SK-N-SH (cell line): ENCODE measurements around the gene FOXP1. TPM values are rescaled to one million over a fixed set of nuclear protein-coding genes. Genes with fewer than 3 reads are reported as not detected.

Experiments
- ELF1 ChIP-seq: IDR thresholded peaks from 2 replicates; pipeline ENCODE4 v1.4.0; 2012
- EP300 ChIP-seq, 2 experiments: IDR thresholded peaks; 2 replicates each; pipeline versions ENCODE4 v1.4.0 to v1.6.1; 2012; ENCODE audit warnings: borderline replicate concordance in 1 of 2, low read depth in 1 of 2, low read length in 1 of 2
- FOSL2 ChIP-seq: IDR thresholded peaks from 2 replicates; pipeline ENCODE4 v1.4.0; 2012; ENCODE audit warnings: low read depth, mild to moderate bottlenecking, moderate library complexity, borderline replicate concordance
- FOXJ3 ChIP-seq: sonication (generic); formaldehyde crosslinking; IDR thresholded peaks from 2 replicates; pipeline ENCODE4 v1.5.1; 2020; ENCODE audit warnings: mild to moderate bottlenecking, missing genetic modification reagents
- FOXM1 ChIP-seq: IDR thresholded peaks from 2 replicates; pipeline ENCODE4 v1.4.0; 2012; ENCODE audit warnings: low read depth, mild to moderate bottlenecking
- GABPA ChIP-seq: IDR thresholded peaks from 2 replicates; pipeline ENCODE4 v1.4.0; 2012; ENCODE audit warnings: low read depth, mild to moderate bottlenecking
- GATA2 ChIP-seq: sonication (generic); formaldehyde crosslinking; IDR thresholded peaks from 2 replicates; pipeline ENCODE4 v1.5.0; 2020; ENCODE audit warnings: mild to moderate bottlenecking, missing genetic modification reagents
- IRF3 ChIP-seq: fragments of 150-350 bp; IDR thresholded peaks from 2 replicates; pipeline ENCODE4 v1.6.1; 2016; ENCODE audit warnings: mild to moderate bottlenecking, low read depth, low read length
- MAX ChIP-seq: IDR thresholded peaks from 2 replicates; pipeline ENCODE4 v1.4.0; 2012; ENCODE audit warnings: low read depth
- MEF2A ChIP-seq: IDR thresholded peaks from 2 replicates; pipeline ENCODE4 v1.4.0; 2012; ENCODE audit warnings: low read depth, borderline replicate concordance
- POLR2AphosphoS5 ChIP-seq: IDR thresholded peaks from 2 replicates; pipeline ENCODE4 v1.6.1; 2012; ENCODE audit warnings: low read depth, low read length
- RAD21 ChIP-seq: IDR thresholded peaks from 2 replicates; pipeline ENCODE4 v1.6.1; 2012; ENCODE audit warnings: mild to moderate bottlenecking, low read length
- RFX5 ChIP-seq: IDR thresholded peaks from 2 replicates; pipeline ENCODE4 v1.6.1; 2012; ENCODE audit warnings: mild to moderate bottlenecking, improper control_type of control experiment, low read length
- RXRA ChIP-seq: IDR thresholded peaks from 2 replicates; pipeline ENCODE4 v1.4.0; 2012; ENCODE audit warnings: low read depth, mild to moderate bottlenecking, borderline replicate concordance
- SIN3A ChIP-seq: IDR thresholded peaks from 2 replicates; pipeline ENCODE4 v1.6.1; 2012; ENCODE audit warnings: low read depth, mild to moderate bottlenecking, low read length, moderate library complexity, borderline replicate concordance
- TAF1 ChIP-seq: IDR thresholded peaks from 2 replicates; pipeline ENCODE4 v1.6.1; 2012; ENCODE audit warnings: low read depth, mild to moderate bottlenecking, low read length, moderate library complexity, borderline replicate concordance
- TEAD4 ChIP-seq: IDR thresholded peaks from 2 replicates; pipeline ENCODE4 v1.4.0; 2012; ENCODE audit warnings: mild to moderate bottlenecking, borderline replicate concordance; ENCODE audit not compliant: insufficient read depth
- USF1 ChIP-seq: IDR thresholded peaks from 2 replicates; pipeline ENCODE4 v1.4.0; 2012; ENCODE audit warnings: low read depth, borderline replicate concordance
- ZBTB33 ChIP-seq: IDR thresholded peaks from 2 replicates; pipeline ENCODE4 v1.4.0; 2012; ENCODE audit warnings: low read depth, borderline replicate concordance
- polyA plus RNA-seq, 3 experiments: library from polyadenylated mRNA; depleted of rRNA; stranded (reverse); fragments of >200 nt; gene quantifications; 2 replicates each; pipeline ENCODE4 v1.2.3, GENCODE V29; 2012
- TF ChIP-seq, protein P1 (sequence below): fragments of 150-350 bp; IDR thresholded peaks from 2 replicates; pipeline ENCODE4 v1.6.1; 2017; ENCODE audit warnings: antibody characterized with exemption, low read length, low read depth, borderline replicate concordance
- TF ChIP-seq, protein P2 (sequence below): fragments of 200-600 bp; sonication (generic); IDR thresholded peaks from 2 replicates; pipeline ENCODE4 v1.6.1; 2017; ENCODE audit warnings: antibody characterized with exemption, mild to moderate bottlenecking, moderate library complexity

FOXP1 gene
- polyA plus RNA-seq, 1 of the 3 experiments (the other 2 are of a cell fraction) = 8.8 TPM

DNA sequence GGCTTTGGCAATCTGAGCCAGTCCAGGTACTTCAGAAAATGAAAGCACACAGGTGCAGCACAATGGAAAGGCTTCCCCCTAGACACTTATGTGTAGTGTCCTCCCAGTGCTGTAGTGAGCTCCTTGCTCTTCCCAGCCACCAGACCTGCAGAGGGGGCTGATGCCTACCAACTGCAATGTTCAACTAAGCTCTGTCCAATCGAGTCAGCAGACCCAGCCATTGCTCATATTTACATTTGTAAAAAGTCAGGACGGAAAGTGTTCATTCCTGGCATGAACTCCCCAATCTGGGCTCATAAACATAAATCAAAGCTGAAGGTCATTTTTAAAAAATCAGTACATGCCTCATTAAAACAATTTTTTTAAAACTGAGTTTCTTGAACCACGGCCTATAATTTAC, 73.0 kb downstream of the FOXP1 start (continued):
- TF ChIP-seq, protein P1, sequence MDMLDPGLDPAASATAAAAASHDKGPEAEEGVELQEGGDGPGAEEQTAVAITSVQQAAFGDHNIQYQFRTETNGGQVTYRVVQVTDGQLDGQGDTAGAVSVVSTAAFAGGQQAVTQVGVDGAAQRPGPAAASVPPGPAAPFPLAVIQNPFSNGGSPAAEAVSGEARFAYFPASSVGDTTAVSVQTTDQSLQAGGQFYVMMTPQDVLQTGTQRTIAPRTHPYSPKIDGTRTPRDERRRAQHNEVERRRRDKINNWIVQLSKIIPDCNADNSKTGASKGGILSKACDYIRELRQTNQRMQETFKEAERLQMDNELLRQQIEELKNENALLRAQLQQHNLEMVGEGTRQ = no peak
- TF ChIP-seq RXRA (no peak), TAF1 (no peak), MEF2A (no peak), TEAD4 (no peak), MAX (no peak), SIN3A (no peak), RAD21 (peak; percentile 30; the same call in 1 of the 2 replicates), GATA2 (CRISPR knock-in tag) (no peak), USF1 (no peak), FOXM1 (no peak), ZBTB33 (no peak), FOSL2 (no peak), POLR2AphosphoS5 (no peak), GABPA (no peak), ELF1 (no peak), IRF3 (no peak), EP300 (IDR thresholded peaks at IDR 0.05; ENCODE audit: borderline replicate concordance in 1 of 2, low read depth in 1 of 2, low read length in 1 of 2) (no peak), RFX5 (no peak), FOXJ3 (CRISPR knock-in tag) (no peak)
- TF ChIP-seq, protein P2, sequence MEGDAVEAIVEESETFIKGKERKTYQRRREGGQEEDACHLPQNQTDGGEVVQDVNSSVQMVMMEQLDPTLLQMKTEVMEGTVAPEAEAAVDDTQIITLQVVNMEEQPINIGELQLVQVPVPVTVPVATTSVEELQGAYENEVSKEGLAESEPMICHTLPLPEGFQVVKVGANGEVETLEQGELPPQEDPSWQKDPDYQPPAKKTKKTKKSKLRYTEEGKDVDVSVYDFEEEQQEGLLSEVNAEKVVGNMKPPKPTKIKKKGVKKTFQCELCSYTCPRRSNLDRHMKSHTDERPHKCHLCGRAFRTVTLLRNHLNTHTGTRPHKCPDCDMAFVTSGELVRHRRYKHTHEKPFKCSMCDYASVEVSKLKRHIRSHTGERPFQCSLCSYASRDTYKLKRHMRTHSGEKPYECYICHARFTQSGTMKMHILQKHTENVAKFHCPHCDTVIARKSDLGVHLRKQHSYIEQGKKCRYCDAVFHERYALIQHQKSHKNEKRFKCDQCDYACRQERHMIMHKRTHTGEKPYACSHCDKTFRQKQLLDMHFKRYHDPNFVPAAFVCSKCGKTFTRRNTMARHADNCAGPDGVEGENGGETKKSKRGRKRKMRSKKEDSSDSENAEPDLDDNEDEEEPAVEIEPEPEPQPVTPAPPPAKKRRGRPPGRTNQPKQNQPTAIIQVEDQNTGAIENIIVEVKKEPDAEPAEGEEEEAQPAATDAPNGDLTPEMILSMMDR = peak; percentile 53
